ENCODE data around the gene CHRNA7.

Gene CHRNA7

GRCh38 chr15:32089851-32090359, 59.6 kb downstream of the CHRNA7 start:
- DNase-seq (ENCODE audit: low read depth) = no peak

- DNase-seq (ENCODE audit: low read depth) = no peak
Observed at GRCh38 chr15:32091505-32092380, 61.4 kb downstream of the CHRNA7 start.

- no peak for DNase-seq (ENCODE audit: low read depth)
Observed at GRCh38 chr15:32096213-32096612, 65.9 kb downstream of the CHRNA7 start.

GRCh38 chr15:32096916-32097617, 66.8 kb downstream of the CHRNA7 start:
- no peak for DNase-seq (ENCODE audit: low read depth)

GRCh38 chr15:32098033-32098432, 67.7 kb downstream of the CHRNA7 start:
- DNase-seq (ENCODE audit: low read depth) = no peak

GRCh38 chr15:32099097-32099785, 68.9 kb downstream of the CHRNA7 start:
- DNase-seq (ENCODE audit: low read depth) = no peak

GRCh38 chr15:32099956-32100684, 69.8 kb downstream of the CHRNA7 start:
- no peak for DNase-seq (ENCODE audit: low read depth)

- DNase-seq (ENCODE audit: low read depth) = no peak
Observed at GRCh38 chr15:32104061-32104995, 74.0 kb downstream of the CHRNA7 start.

GRCh38 chr15:32105258-32106241, 75.2 kb downstream of the CHRNA7 start:
- no peak for DNase-seq (ENCODE audit: low read depth)

- no peak for DNase-seq (ENCODE audit: low read depth)
Observed at GRCh38 chr15:32106401-32107381, 76.4 kb downstream of the CHRNA7 start.

GRCh38 chr15:32107477-32108080, 77.3 kb downstream of the CHRNA7 start:
- DNase-seq (ENCODE audit: low read depth) = no peak

GRCh38 chr15:32108661-32109060, 78.3 kb downstream of the CHRNA7 start:
- no peak for DNase-seq (ENCODE audit: low read depth)

GRCh38 chr15:32112101-32112500, 81.8 kb downstream of the CHRNA7 start:
- no peak for DNase-seq (ENCODE audit: low read depth)

- DNase-seq (ENCODE audit: low read depth) = no peak
Observed at GRCh38 chr15:32113224-32113623, 82.9 kb downstream of the CHRNA7 start.

GRCh38 chr15:32117122-32117521, 86.8 kb downstream of the CHRNA7 start:
- DNase-seq (ENCODE audit: low read depth) = no peak

GRCh38 chr15:32119286-32119685, 89.0 kb downstream of the CHRNA7 start:
- no peak for DNase-seq (ENCODE audit: low read depth)

- no peak for DNase-seq (ENCODE audit: low read depth)
Observed at GRCh38 chr15:32119694-32120330, 89.5 kb downstream of the CHRNA7 start.
